B cell (primary cell): ENCODE results near the gene IPO4. TPM values are rescaled to one million over a fixed set of nuclear protein-coding genes. Genes with fewer than 3 reads are reported as not detected.
A peak's percentile ranks its signal among the peaks of the same experiment; 100 is the strongest.
"Not testable (repeated sequence)": the region's sequence is repeated elsewhere in the genome, so short reads cannot be mapped to it uniquely, and the experiment has no call there.

ENCODE experiments used
- ATAC-seq: fragments of 200-7000 bp; cut with Tn5 transposase; one replicate; pipeline ENCODE4 v1.10.0; 2021; ENCODE audit warnings: low read depth, mild to moderate bottlenecking, moderate number of reproducible peaks, moderate library complexity
- CTCF ChIA-PET: fragments of 350-600 bp; sonication (Branson Sonifier 250); formaldehyde crosslinking; loops from one replicate; lab custom pipeline; 2021; ENCODE audit warnings: antibody characterized with exemption, inconsistent platforms; lab: Charles Lee
- POLR2A ChIA-PET: fragments of 350-600 bp; sonication (Branson Sonifier 250); formaldehyde crosslinking; loops from one replicate; lab custom pipeline; 2021; ENCODE audit warnings: antibody characterized with exemption; lab: Charles Lee
- DNase-seq: peaks from one replicate; pipeline ENCODE4 v3.0.0; 2013
- H2AFZ ChIP-seq: 2 replicates; pipeline ENCODE4 v1.6.1; 2012; ENCODE audit warnings: mild to moderate bottlenecking, low read depth, low read length; ENCODE audit not compliant: insufficient read depth, poor library complexity, severe bottlenecking
- H3K27ac ChIP-seq, 2 donors: 1 replicate in 1 of 2; 2 replicates in 1 of 2; pipeline ENCODE4 v1.5.1; 2012 to 2013; ENCODE audit warnings: low read length in 2 of 2, mild to moderate bottlenecking in 2 of 2, moderate library complexity in 1 of 2
- H3K27me3 ChIP-seq, 4 experiments: fragments of 200-600 bp in 1 of 4; sonication (generic) in 1 of 4; replicated peaks in 1 of 4; 1 replicate in 2 of 4; 2 replicates in 2 of 4; pipeline versions ENCODE4 v1.6.1 to v1.7.0; 2013 to 2016; ENCODE audit warnings: low read length in 3 of 4, mild to moderate bottlenecking in 2 of 4, mixed read lengths in 1 of 4, moderate library complexity in 1 of 4; ENCODE audit not compliant: insufficient read depth in 4 of 4, control insufficient read depth in 3 of 4; ENCODE audit errors: control extremely low read depth in 1 of 4
- H3K36me3 ChIP-seq, 2 experiments: replicated peaks in 1 of 2; 1 replicate in 1 of 2; 2 replicates in 1 of 2; pipeline versions ENCODE4 v1.6.1 to v1.7.1; 2013; ENCODE audit warnings: low read length in 1 of 2; ENCODE audit not compliant: insufficient read depth in 2 of 2, control insufficient read depth in 1 of 2; ENCODE audit errors: control extremely low read depth in 1 of 2, extremely low read depth in 1 of 2
- H3K4me1 ChIP-seq, 2 donors: fragments of 200-600 bp in 1 of 2; sonication (generic) in 1 of 2; 1 replicate in 1 of 2; 2 replicates in 1 of 2; pipeline versions ENCODE4 v1.5.1 to v1.6.1; 2013 to 2017; ENCODE audit warnings: low read length in 2 of 2; ENCODE audit not compliant: control insufficient read depth in 2 of 2, insufficient read depth in 2 of 2
- H3K4me2 ChIP-seq: replicated peaks from 2 replicates; pipeline ENCODE3; 2012; ENCODE audit warnings: mild to moderate bottlenecking, low read depth, low read length; ENCODE audit not compliant: poor library complexity, severe bottlenecking
- H3K4me3 ChIP-seq, 5 experiments: fragments of 200-600 bp in 1 of 5; sonication (generic) in 1 of 5; 1 replicate in 3 of 5; 2 replicates in 2 of 5; pipeline versions ENCODE4 v1.5.1 to v1.7.0; 2011 to 2016; ENCODE audit warnings: low read length in 4 of 5, mild to moderate bottlenecking in 4 of 5, low read depth in 2 of 5, control low read depth in 1 of 5, moderate library complexity in 1 of 5; ENCODE audit not compliant: insufficient read depth in 1 of 5; ENCODE audit errors: control extremely low read depth in 1 of 5, extremely low read depth in 1 of 5
- H3K79me2 ChIP-seq: fragments of 200-600 bp; sonication (generic); one replicate; pipeline ENCODE4 v1.6.0; 2016; ENCODE audit warnings: low read length; ENCODE audit not compliant: control insufficient read depth, insufficient read depth
- H3K9ac ChIP-seq: fragments of 200-600 bp; sonication (generic); 2 replicates; pipeline ENCODE4 v1.6.1; 2017; ENCODE audit warnings: mild to moderate bottlenecking, low read length, moderate library complexity
- H3K9me3 ChIP-seq, 3 donors: one replicate each; pipeline versions ENCODE4 v1.6.1 to v1.7.1; 2013; ENCODE audit warnings: low read length in 2 of 3; ENCODE audit not compliant: control insufficient read depth in 2 of 3, insufficient read depth in 1 of 3; ENCODE audit errors: control extremely low read depth in 1 of 3
- H4K20me1 ChIP-seq: 2 replicates; pipeline ENCODE4 v1.6.0; 2012; ENCODE audit warnings: mild to moderate bottlenecking, low read length; ENCODE audit not compliant: insufficient read depth, control insufficient read depth, poor library complexity, severe bottlenecking
- H3K27ac Mint-ChIP-seq: one replicate; pipeline ENCODE4 v1.8.0; 2021; ENCODE audit warnings: mixed read lengths
- H3K27me3 Mint-ChIP-seq: one replicate; pipeline ENCODE4 v1.8.0; 2021; ENCODE audit warnings: mixed read lengths
- H3K4me1 Mint-ChIP-seq: one replicate; pipeline ENCODE4 v1.8.0; 2021; ENCODE audit warnings: mixed read lengths
- H3K4me3 Mint-ChIP-seq: one replicate; pipeline ENCODE4 v1.8.0; 2021; ENCODE audit warnings: mixed read lengths
- H3K9me3 Mint-ChIP-seq: one replicate; pipeline ENCODE4 v1.8.0; 2022; ENCODE audit warnings: mixed read lengths; ENCODE audit not compliant: insufficient read depth
- CTCF ChIP-seq: fragments of 200-600 bp; IDR thresholded peaks from one replicate; pipeline ENCODE4 v1.8.0; 2022; ENCODE audit warnings: antibody characterized with exemption, mild to moderate bottlenecking
- EZH2 ChIP-seq: IDR thresholded peaks from 2 replicates; pipeline ENCODE4 v1.6.1; 2012; ENCODE audit warnings: borderline replicate concordance, low read depth, mild to moderate bottlenecking, moderate library complexity, low read length; ENCODE audit not compliant: insufficient read depth, poor library complexity, severe bottlenecking
- WGBS: methylation state at CpG from one replicate; pipeline ENCODE4 v1.1.5; 2013; ENCODE audit warnings: missing lambda C conversion rate; ENCODE audit not compliant: insufficient coverage; 5-methylcytosine and 5-hydroxymethylcytosine counted together
- intact Hi-C: fragments of 100-400 bp; cut with micrococcal nuclease; formaldehyde crosslinking; loops from one replicate; pipeline ENCODE4 v1.10.0; 2022
- polyA plus RNA-seq: library from polyadenylated mRNA; depleted of rRNA; stranded (reverse); fragments of >200 nt; gene quantifications from 2 replicates; pipeline ENCODE4 v1.2.3, GENCODE V29; 2012
- total RNA-seq, 2 donors: library from RNA; stranded (reverse); fragments of 120-200 nt in 1 of 2; gene quantifications; 1 replicate in 1 of 2; 2 replicates in 1 of 2; pipeline versions ENCODE4 v1.2.3 to v1.2.4, GENCODE V29; 2013 to 2022

The IPO4 gene
- total and polyA plus RNA-seq, 2 donors (not counting 1 experiment from before 2014, with no cell fraction given), result 28.3 to 35.0 TPM

DNA sequence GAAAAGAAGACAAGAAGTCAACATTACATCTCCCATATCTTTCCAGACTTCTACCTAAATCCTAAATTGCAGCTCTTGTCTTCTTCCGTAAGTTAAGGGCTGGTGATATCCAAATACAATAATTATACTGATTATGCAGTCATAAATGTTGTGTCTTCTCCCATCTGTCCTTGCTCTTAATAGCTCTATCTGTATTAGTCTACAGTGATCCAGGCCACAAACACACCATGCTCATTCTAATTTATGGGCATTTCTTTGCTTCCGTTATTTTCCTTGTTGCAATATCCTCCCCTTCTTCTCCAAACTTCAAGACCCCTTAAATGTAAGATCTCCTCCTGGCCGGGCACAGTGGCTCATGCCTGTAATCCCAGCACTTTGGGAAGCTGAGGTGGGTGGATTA is 30.9 kb upstream of the IPO4 start:
- Histone ChIP-seq H3K4me3 (no peak overlapping the region), H4K20me1 (peaks cover 15% of the 10 kb centered on the region), H3K79me2 (peaks cover 75% of the 10 kb centered on the region), H3K9ac (no peak overlapping the region), H3K4me2 (no peak overlapping the region), H3K27ac (no peak overlapping the region), H3K9me3 (no peaks in the 10 kb centered on the region), H3K27me3 (no peaks in the 10 kb centered on the region), H3K36me3 (peaks cover 2 to 4% of the 10 kb centered on the region in 2 experiments), H3K4me1 (peaks cover 11 to 14% of the 10 kb centered on the region in 2 donors), H2AFZ (no peak overlapping the region)
- intact Hi-C loops, result loop anchor here (10.0 kb wide), 1 partner anchor 665 kb away; the partner anchor contains the start of genes THTPA and ZFHX2
- POLR2A ChIA-PET, result interaction anchor here (0.7 kb wide), 2 partner anchors 65 to 125 kb away, joined by 8 to 16 read pairs; no protein-coding TSS in a partner anchor
- no peak overlapping the region for H3K27ac Mint-ChIP-seq
- CTCF ChIA-PET, result interaction anchor here (0.7 to 2.1 kb wide), 7 partner anchors 15 to 1761 kb away, joined by 3 to 9 read pairs (median 4); partner anchors contain the start of genes CIDEB and TINF2
- H3K4me3 Mint-ChIP-seq, result no peak overlapping the region
- no peaks in the 10 kb centered on the region for H3K9me3 Mint-ChIP-seq
- DNase-seq, result no peak
- no peak for TF ChIP-seq EZH2
- no peak for TF ChIP-seq CTCF
- no peaks in the 10 kb centered on the region for H3K27me3 Mint-ChIP-seq
- WGBS, result no CpG with 5 or more reads among the region's 3 CpGs
- ATAC-seq, result no peak
- peaks cover 15% of the 10 kb centered on the region for H3K4me1 Mint-ChIP-seq

DNA sequence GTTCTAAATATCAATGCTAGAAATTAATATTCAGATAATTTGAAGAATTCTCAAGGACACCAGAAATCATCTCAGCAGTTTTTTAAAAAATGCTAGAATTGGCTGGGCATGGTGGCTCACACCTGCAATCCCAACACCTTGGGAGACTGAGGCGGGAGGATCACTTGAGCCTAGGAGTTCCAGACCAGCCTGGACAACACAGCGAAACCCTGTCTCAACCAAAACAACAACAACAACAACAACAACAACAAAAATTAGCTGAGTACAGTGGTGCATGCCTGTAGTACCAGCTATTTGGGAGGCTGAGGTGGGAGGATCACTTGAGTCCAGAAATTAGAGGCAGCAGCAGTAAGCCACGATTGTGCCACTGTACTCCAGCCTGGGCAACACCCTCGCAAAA is 30.5 kb upstream of the IPO4 start:
- WGBS, result no CpG with 5 or more reads among the region's 4 CpGs
- POLR2A ChIA-PET, result interaction anchor here (0.7 kb wide), 2 partner anchors 66 to 124 kb away, joined by 8 to 16 read pairs; no protein-coding TSS in a partner anchor
- H2AFZ ChIP-seq, result no peak overlapping the region
- no peaks in the 10 kb centered on the region for H3K9me3 ChIP-seq
- TF ChIP-seq EZH2, result no peak
- no peak for TF ChIP-seq CTCF
- peaks cover 18% of the 10 kb centered on the region for H3K4me1 Mint-ChIP-seq
- H4K20me1 ChIP-seq, result peaks cover 15% of the 10 kb centered on the region
- no peak for DNase-seq
- intact Hi-C loops, result loop anchor here (10.0 kb wide), 1 partner anchor 664 kb away; the partner anchor contains the start of genes THTPA and ZFHX2
- no peaks in the 10 kb centered on the region for H3K27me3 Mint-ChIP-seq
- H3K9ac ChIP-seq, result no peak overlapping the region
- CTCF ChIA-PET, result interaction anchor here (0.7 to 2.1 kb wide), 4 partner anchors 16 to 1760 kb away, joined by 3 to 9 read pairs (median 6); partner anchors contain the start of gene TINF2
- no peak overlapping the region for H3K4me3 ChIP-seq
- no peak overlapping the region for H3K27ac ChIP-seq
- peaks cover 16 to 19% of the 10 kb centered on the region in 2 donors for H3K4me1 ChIP-seq
- no peak for ATAC-seq
- H3K4me3 Mint-ChIP-seq, result no peak overlapping the region
- peaks cover 2 to 8% of the 10 kb centered on the region in 2 experiments for H3K36me3 ChIP-seq
- H3K27me3 ChIP-seq, result no peaks in the 10 kb centered on the region
- H3K27ac Mint-ChIP-seq, result no peak overlapping the region
- no peaks in the 10 kb centered on the region for H3K9me3 Mint-ChIP-seq
- H3K4me2 ChIP-seq, result no peak overlapping the region
- peaks cover 75% of the 10 kb centered on the region for H3K79me2 ChIP-seq

GRCh38 chr14:24216876-24217275 is 28.3 kb upstream of the IPO4 start:
- H3K4me3 Mint-ChIP-seq, H3K9me3 ChIP-seq, H3K27me3 Mint-ChIP-seq, H3K27ac Mint-ChIP-seq, H3K27me3 ChIP-seq, H3K4me3 ChIP-seq, H3K36me3 ChIP-seq, H3K9ac ChIP-seq, H3K4me2 ChIP-seq, H3K9me3 Mint-ChIP-seq, ATAC-seq, DNase-seq, H2AFZ ChIP-seq: not testable (repeated sequence)
- POLR2A ChIA-PET, result interaction anchor here (1.8 kb wide), 1 partner anchor 25 kb away, joined by 17 read pairs; the partner anchor contains the start of gene TINF2
- CTCF ChIA-PET, result interaction anchor here (1.4 to 4.2 kb wide), 8 partner anchors 14 to 92 kb away, joined by 3 to 31 read pairs (median 10); partner anchors contain the start of genes DHRS1, IRF9, LTB4R2 and NOP9
- intact Hi-C loops, result loop anchor here (1.0 to 10.0 kb wide), 5 partner anchors 25 to 916 kb away; partner anchors contain the start of genes THTPA, TINF2 and ZFHX2
- peaks cover 27 to 32% of the 10 kb centered on the region in 2 donors for H3K4me1 ChIP-seq
- H3K27ac ChIP-seq, result peak overlapping the region in 1 of 2 donors; percentile 85
- no CpG with 5 or more reads among the region's 1 CpG for WGBS
- peaks cover 10% of the 10 kb centered on the region for H4K20me1 ChIP-seq
- H3K4me1 Mint-ChIP-seq, result peaks cover 32% of the 10 kb centered on the region
- peaks cover 67% of the 10 kb centered on the region for H3K79me2 ChIP-seq
